H1 (cell line): ENCODE data around the gene TNFAIP1. TPM values are rescaled to one million over a fixed set of nuclear protein-coding genes. Genes with fewer than 3 reads are reported as not detected.

ENCODE experiments used
- CTCF ChIA-PET: fragments of 300-600 bp; sonication (Branson Sonifier 250); formaldehyde crosslinking; loops from one replicate; lab custom pipeline; 2021; ENCODE audit not compliant: partially characterized antibody; lab: Charles Lee
- POLR2A ChIA-PET: fragments of 300-600 bp; sonication (Branson Sonifier 250); formaldehyde crosslinking; loops from one replicate; lab custom pipeline; 2021; ENCODE audit warnings: inconsistent platforms; ENCODE audit not compliant: partially characterized antibody; lab: Charles Lee
- DNase-seq, 2 experiments: peaks; one replicate each; pipeline versions ENCODE4 v3.0.0 to v3.0.0-alpha.2; 2010 to 2022; ENCODE audit warnings: low spot score in 2 of 2, low read depth in 1 of 2, mixed read lengths in 1 of 2
- FAIRE-seq: peaks from 2 replicates; lab custom pipeline; 2011; peaks lifted over from hg19 to GRCh38; lab: Jason Lieb, UNC
- H2AFZ ChIP-seq: 2 replicates; pipeline ENCODE4 v1.8.1; 2012; ENCODE audit warnings: low read length, inconsistent platforms
- H2AK5ac ChIP-seq: 2 replicates; pipeline ENCODE4 v1.6.1; 2013; ENCODE audit warnings: low read depth, low read length
- H2BK120ac ChIP-seq: replicated peaks from 2 replicates; pipeline ENCODE3; 2013; ENCODE audit warnings: low read depth, low read length, inconsistent platforms
- H2BK12ac ChIP-seq: 2 replicates; pipeline ENCODE4 v1.6.1; 2013; ENCODE audit warnings: low read depth, low read length
- H2BK15ac ChIP-seq: 2 replicates; pipeline ENCODE4 v1.6.1; 2013; ENCODE audit warnings: low read length
- H2BK20ac ChIP-seq: 2 replicates; pipeline ENCODE4 v1.6.1; 2013; ENCODE audit warnings: low read length
- H2BK5ac ChIP-seq: 2 replicates; pipeline ENCODE4 v1.6.1; 2013; ENCODE audit warnings: low read depth, low read length
- H3K14ac ChIP-seq: 2 replicates; pipeline ENCODE4 v1.6.1; 2013; ENCODE audit warnings: inconsistent platforms; ENCODE audit not compliant: insufficient read length
- H3K18ac ChIP-seq: 2 replicates; pipeline ENCODE4 v1.6.1; 2013; ENCODE audit warnings: low read length; ENCODE audit errors: extremely low read depth
- H3K23ac ChIP-seq: 2 replicates; pipeline ENCODE4 v1.6.1; 2013; ENCODE audit warnings: inconsistent platforms; ENCODE audit not compliant: insufficient read length
- H3K23me2 ChIP-seq: 2 replicates; pipeline ENCODE4 v1.6.1; 2013; ENCODE audit warnings: low read depth, low read length
- H3K27ac ChIP-seq: 2 replicates; pipeline ENCODE4 v1.6.1; 2011; ENCODE audit warnings: low read depth, low read length, inconsistent platforms
- H3K27me3 ChIP-seq, 4 experiments: replicated peaks in 1 of 4; 1 replicate in 1 of 4; 2 replicates in 3 of 4; pipeline versions ENCODE4 v1.6.1 to v1.8.1; 2011 to 2013; ENCODE audit warnings: low read length in 3 of 4, mild to moderate bottlenecking in 3 of 4, inconsistent platforms in 2 of 4, mixed read lengths in 2 of 4, moderate library complexity in 1 of 4; ENCODE audit not compliant: control insufficient read depth in 3 of 4, insufficient read depth in 3 of 4; ENCODE audit errors: extremely low read depth in 1 of 4
- H3K36me3 ChIP-seq, 4 experiments: 2 replicates each; pipeline versions ENCODE4 v1.6.1 to v1.8.1; 2011 to 2013; ENCODE audit warnings: mild to moderate bottlenecking in 4 of 4, low read length in 3 of 4, moderate library complexity in 2 of 4, control low read depth in 1 of 4, inconsistent platforms in 1 of 4; ENCODE audit not compliant: insufficient read depth in 4 of 4, control insufficient read depth in 2 of 4
- H3K4ac ChIP-seq: replicated peaks from 2 replicates; pipeline ENCODE3; 2013; ENCODE audit warnings: low read length, low read depth, mixed read lengths, inconsistent platforms; ENCODE audit not compliant: insufficient read length
- H3K4me1 ChIP-seq, 4 experiments: replicated peaks in 1 of 4; 1 replicate in 1 of 4; 2 replicates in 3 of 4; pipeline versions ENCODE4 v1.6.1 to v1.8.1; 2011 to 2013; ENCODE audit warnings: low read length in 3 of 4, inconsistent platforms in 2 of 4, mixed read lengths in 1 of 4; ENCODE audit not compliant: insufficient read depth in 4 of 4, control insufficient read depth in 3 of 4
- H3K4me2 ChIP-seq, 2 experiments: 2 replicates each; pipeline versions ENCODE4 v1.6.1 to v1.8.1; 2011 to 2013; ENCODE audit warnings: low read depth in 2 of 2, low read length in 2 of 2, control low read depth in 1 of 2, inconsistent platforms in 1 of 2, mild to moderate bottlenecking in 1 of 2; ENCODE audit not compliant: insufficient read depth in 1 of 2
- H3K4me3 ChIP-seq, 4 experiments: fragments of 200-600, 300-600 bp in 1 of 4; sonication (generic), shearing (Covaris generic), sonication (Bioruptor Twin) in 1 of 4; 2 replicates each; pipeline versions ENCODE4 v1.5.1 to v1.8.1; 2011 to 2016; ENCODE audit warnings: low read length in 4 of 4, low read depth in 3 of 4, control low read depth in 2 of 4, inconsistent platforms in 2 of 4, mild to moderate bottlenecking in 2 of 4, mixed read lengths in 1 of 4, moderate library complexity in 1 of 4; ENCODE audit not compliant: insufficient read depth in 2 of 4; ENCODE audit errors: extremely low read depth in 1 of 4
- H3K56ac ChIP-seq: replicated peaks from 2 replicates; pipeline ENCODE3; 2013; ENCODE audit warnings: low read depth, mild to moderate bottlenecking, mixed read lengths, low read length, inconsistent platforms; ENCODE audit not compliant: insufficient read length
- H3K79me1 ChIP-seq: 2 replicates; pipeline ENCODE4 v1.6.1; 2013; ENCODE audit warnings: low read depth, low read length, control low read depth
- H3K79me2 ChIP-seq, 2 experiments: 2 replicates each; pipeline versions ENCODE4 v1.6.1 to v1.8.1; 2012 to 2013; ENCODE audit warnings: low read length in 2 of 2, mild to moderate bottlenecking in 2 of 2, inconsistent platforms in 1 of 2; ENCODE audit not compliant: insufficient read depth in 2 of 2, control insufficient read depth in 1 of 2
- H3K9ac ChIP-seq, 4 experiments: replicated peaks in 1 of 4; 1 replicate in 1 of 4; 2 replicates in 3 of 4; pipeline versions ENCODE4 v1.6.1 to v1.8.1; 2011 to 2013; ENCODE audit warnings: low read depth in 3 of 4, low read length in 3 of 4, control low read depth in 2 of 4, mild to moderate bottlenecking in 2 of 4, moderate library complexity in 2 of 4, inconsistent platforms in 1 of 4; ENCODE audit errors: extremely low read depth in 1 of 4
- H3K9me3 ChIP-seq, 2 experiments: 2 replicates each; pipeline versions ENCODE4 v1.6.1 to v1.8.1; 2012 to 2013; ENCODE audit warnings: mild to moderate bottlenecking in 2 of 2, moderate library complexity in 2 of 2, control low read depth in 1 of 2, inconsistent platforms in 1 of 2, low read depth in 1 of 2, low read length in 1 of 2, mixed read lengths in 1 of 2; ENCODE audit not compliant: insufficient read depth in 2 of 2
- H4K20me1 ChIP-seq, 2 experiments: replicated peaks in 1 of 2; 2 replicates each; pipeline versions ENCODE3 to v1.8.1; 2011 to 2013; ENCODE audit warnings: inconsistent platforms in 2 of 2, low read length in 2 of 2, mild to moderate bottlenecking in 1 of 2; ENCODE audit not compliant: insufficient read depth in 2 of 2, control insufficient read depth in 1 of 2
- H4K5ac ChIP-seq: 2 replicates; pipeline ENCODE4 v1.6.1; 2013; ENCODE audit warnings: low read length, low read depth, mixed read lengths, inconsistent platforms; ENCODE audit not compliant: insufficient read length
- H4K8ac ChIP-seq: 2 replicates; pipeline ENCODE4 v1.8.0; 2013; ENCODE audit warnings: mild to moderate bottlenecking, moderate library complexity, low read length, inconsistent platforms; ENCODE audit not compliant: insufficient read depth; ENCODE audit errors: extremely low read depth
- H4K91ac ChIP-seq: replicated peaks from 2 replicates; pipeline ENCODE3; 2013; ENCODE audit warnings: low read length, mixed read lengths, inconsistent platforms; ENCODE audit not compliant: insufficient read length
- CBX8 ChIP-seq: fragments of 300-800, 300-1000 bp; sonication (generic); IDR thresholded peaks from 2 replicates; pipeline ENCODE4 v1.7.1; 2016; ENCODE audit warnings: low read depth, low read length, borderline replicate concordance
- CEBPB ChIP-seq: IDR thresholded peaks from 2 replicates; pipeline ENCODE4 v1.6.1; 2012; ENCODE audit warnings: low read depth, low read length
- FOSL1 ChIP-seq: IDR thresholded peaks from 2 replicates; pipeline ENCODE4 v1.6.1; 2011; ENCODE audit warnings: mild to moderate bottlenecking, low read depth, low read length, moderate library complexity; ENCODE audit not compliant: insufficient read depth
- KDM5A ChIP-seq: fragments of 200-600 bp; IDR thresholded peaks from 2 replicates; pipeline ENCODE4 v1.7.1; 2012; ENCODE audit warnings: mild to moderate bottlenecking, low read length, inconsistent platforms, mixed read lengths
- RAD21 ChIP-seq, 2 experiments: IDR thresholded peaks in 1 of 2; conservative IDR thresholded peaks in 1 of 2; 2 replicates each; pipeline ENCODE4 v1.6.1; 2011; ENCODE audit warnings: low read depth in 2 of 2, low read length in 2 of 2, improper control_type of control experiment in 1 of 2, inconsistent platforms in 1 of 2, mild to moderate bottlenecking in 1 of 2, moderate library complexity in 1 of 2
- SIN3A ChIP-seq, 2 experiments: IDR thresholded peaks in 1 of 2; conservative IDR thresholded peaks in 1 of 2; 2 replicates each; pipeline ENCODE4 v1.6.1; 2011 to 2012; ENCODE audit warnings: low read length in 2 of 2, improper control_type of control experiment in 1 of 2, low read depth in 1 of 2, mild to moderate bottlenecking in 1 of 2
- SP2 ChIP-seq: IDR thresholded peaks from 2 replicates; pipeline ENCODE4 v1.6.1; 2012; ENCODE audit warnings: mild to moderate bottlenecking, low read length, inconsistent platforms
- SP4 ChIP-seq: IDR thresholded peaks from 2 replicates; pipeline ENCODE4 v1.6.1; 2012; ENCODE audit warnings: low read length, inconsistent platforms
- TCF12 ChIP-seq: IDR thresholded peaks from 2 replicates; pipeline ENCODE4 v1.6.1; 2011; ENCODE audit warnings: low read depth, mild to moderate bottlenecking, low read length
- TEAD4 ChIP-seq: IDR thresholded peaks from 2 replicates; pipeline ENCODE4 v1.6.1; 2012; ENCODE audit warnings: low read depth, low read length, inconsistent platforms, mixed read lengths
- YY1 ChIP-seq: IDR thresholded peaks from 2 replicates; pipeline ENCODE4 v1.6.1; 2011; ENCODE audit warnings: low read depth, mild to moderate bottlenecking, low read length
- WGBS, 2 experiments: shearing (Covaris generic) in 1 of 2; methylation state at CpG; one replicate each; pipeline versions ENCODE4 v1.1.6 to v1.1.7; 2013 to 2015; ENCODE audit warnings: low lambda C conversion rate in 2 of 2, mixed read lengths in 2 of 2, inconsistent platforms in 1 of 2, low coverage in 1 of 2, missing lambda C conversion rate in 1 of 2; ENCODE audit not compliant: insufficient replicate concordance in 2 of 2, insufficient coverage in 1 of 2, insufficient read length in 1 of 2; ENCODE audit errors: extremely low coverage in 1 of 2, missing lambda C conversion rate in 1 of 2; 5-methylcytosine and 5-hydroxymethylcytosine counted together
- polyA plus RNA-seq, 7 experiments: library from polyadenylated mRNA; depleted of rRNA in 3 of 7; stranded (reverse) in 5 of 7; unstranded in 2 of 7; fragments of >200 nt in 5 of 7; fragments of 200-250 nt in 2 of 7; gene quantifications; 1 replicate in 5 of 7; 2 replicates in 1 of 7; 4 replicates in 1 of 7; pipeline versions ENCODE4 v1.2.1 to v1.2.3, GENCODE V29; 2011 to 2013; ENCODE audit warnings: missing spikeins in 2 of 7, mixed read lengths in 2 of 7
- total RNA-seq: library from RNA; stranded (reverse); fragmentation: NEBNext Ultra II Directional; extraction: Animal tissue kit (Norgen Biotek cat#: 25700); gene quantifications from 2 replicates; pipeline ENCODE4 v1.2.1, GENCODE V29; 2021
- TF ChIP-seq, protein P1 (sequence below): IDR thresholded peaks from 2 replicates; pipeline ENCODE4 v1.6.1; 2011; ENCODE audit warnings: low read length, improper control_type of control experiment

Gene TNFAIP1
- total and polyA plus RNA-seq, 2 of the 8 experiments (the other 6 are each of a cell fraction or from before 2014, with no cell fraction given), result 16.9 to 19.5 TPM

- H2AK5ac ChIP-seq, result no peak overlapping the region
- no peak overlapping the region for H2BK20ac ChIP-seq
- peaks cover 0 to 13% of the 10 kb centered on the region in 2 experiments; a peak in 2 of 4 replicates for H3K79me2 ChIP-seq
- peaks cover 10% of the 10 kb centered on the region; the same call in 1 of the 2 replicates for H3K23me2 ChIP-seq
- 87% methylated on average over 1 of the region's 1 CpG; no CpG with 5 or more reads in 1 of the 2 experiments for WGBS, 2 experiments
- H4K8ac ChIP-seq, result no peak overlapping the region
- DNase-seq (no peak), FAIRE-seq (no peak)
- H4K5ac ChIP-seq, result no peak overlapping the region
- H3K4me2 ChIP-seq, result no peak overlapping the region
- no peak overlapping the region for H2BK5ac ChIP-seq
- ChIA-PET POLR2A (interaction anchor here (0.6 to 1.3 kb wide), 2 partner anchors 14 to 452 kb away, joined by 3 to 12 read pairs; partner anchors contain the start of gene TMEM97), CTCF (interaction anchor here (0.6 to 1.0 kb wide), 3 partner anchors 12 to 1203 kb away, joined by 3 to 4 read pairs (median 3); no protein-coding TSS in a partner anchor)
- H3K27me3 ChIP-seq, result no peaks in the 10 kb centered on the region
- no peak overlapping the region for H3K56ac ChIP-seq
- no peaks in the 10 kb centered on the region for H3K9me3 ChIP-seq
- H2AFZ ChIP-seq, result no peak overlapping the region
- peaks cover 4 to 5% of the 10 kb centered on the region in 2 experiments for H4K20me1 ChIP-seq
- no peak overlapping the region for H2BK120ac ChIP-seq
- H3K18ac ChIP-seq, result no peak overlapping the region
- no peak overlapping the region for H3K14ac ChIP-seq
- peaks cover 11% of the 10 kb centered on the region for H3K79me1 ChIP-seq
- no peak overlapping the region for H2BK12ac ChIP-seq
- H3K4me1 ChIP-seq, result peaks cover 0 to 10% (median 8%) of the 10 kb centered on the region in 4 experiments; a peak in 6 of 7 replicates
- H3K23ac ChIP-seq, result no peak overlapping the region
- no peak overlapping the region for H3K4me3 ChIP-seq
- no peak overlapping the region for H3K9ac ChIP-seq
- H3K27ac ChIP-seq, result no peak overlapping the region
- peaks cover 2 to 13% (median 10%) of the 10 kb centered on the region in 4 experiments; a peak in 5 of 8 replicates for H3K36me3 ChIP-seq
- H4K91ac ChIP-seq, result no peak overlapping the region
- no peak overlapping the region for H3K4ac ChIP-seq
- H2BK15ac ChIP-seq, result no peak overlapping the region
- TF ChIP-seq FOSL1 (no peak), TCF12 (no peak), CEBPB (no peak), KDM5A (no peak), TEAD4 (no peak), YY1 (no peak), SP4 (no peak), SP2 (no peak), RAD21 (IDR thresholded peaks at IDR 0.05 in 1 of 2, conservative IDR thresholded peaks at IDR 0.05 in 1 of 2; ENCODE audit: low read depth in 2 of 2, low read length in 2 of 2) (no peak), CBX8 (no peak), SIN3A (conservative IDR thresholded peaks at IDR 0.05 in 1 of 2, IDR thresholded peaks at IDR 0.05 in 1 of 2; ENCODE audit: low read depth in 1 of 2, low read length in 2 of 2) (no peak)
- TF ChIP-seq, protein P1, sequence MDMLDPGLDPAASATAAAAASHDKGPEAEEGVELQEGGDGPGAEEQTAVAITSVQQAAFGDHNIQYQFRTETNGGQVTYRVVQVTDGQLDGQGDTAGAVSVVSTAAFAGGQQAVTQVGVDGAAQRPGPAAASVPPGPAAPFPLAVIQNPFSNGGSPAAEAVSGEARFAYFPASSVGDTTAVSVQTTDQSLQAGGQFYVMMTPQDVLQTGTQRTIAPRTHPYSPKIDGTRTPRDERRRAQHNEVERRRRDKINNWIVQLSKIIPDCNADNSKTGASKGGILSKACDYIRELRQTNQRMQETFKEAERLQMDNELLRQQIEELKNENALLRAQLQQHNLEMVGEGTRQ, result no peak
Measured at GRCh38 chr17:28333083-28333746, 2.3 kb upstream of the TNFAIP1 start.
